T-cell (primary cell): ENCODE results near the gene TBC1D26. TPM values are rescaled to one million over a fixed set of nuclear protein-coding genes. Genes with fewer than 3 reads are reported as not detected.
A peak's percentile ranks its signal among the peaks of the same experiment; 100 is the strongest.
"Not testable (repeated sequence)": the region's sequence is repeated elsewhere in the genome, so short reads cannot be mapped to it uniquely, and the experiment has no call there.

Experiments used
- ATAC-seq, 4 experiments: fragments of 200-7000 bp in 3 of 4; fragments of 150-1000 bp in 1 of 4; cut with Tn5 transposase; replicated peaks in 1 of 4; 1 replicate in 3 of 4; 2 replicates in 1 of 4; pipeline ENCODE4 v1.10.0; 2021; ENCODE audit warnings: moderate library complexity in 3 of 4, mild to moderate bottlenecking in 2 of 4, moderate number of reproducible peaks in 1 of 4
- CTCF ChIA-PET, 2 donors: fragments of 300-600 bp; sonication (Branson Sonifier 250); formaldehyde crosslinking; loops; one replicate each; lab custom pipeline; 2022; ENCODE audit warnings: antibody characterized with exemption in 2 of 2; lab: Charles Lee
- POLR2A ChIA-PET, 2 donors: fragments of 300-600 bp; sonication (Branson Sonifier 250); formaldehyde crosslinking; loops; one replicate each; lab custom pipeline; 2022; ENCODE audit warnings: antibody characterized with exemption in 2 of 2; lab: Charles Lee
- DNase-seq, 35 experiments: peaks; one replicate each; pipeline versions ENCODE4 v3.0.0 to v3.0.0-alpha.2; 2013 to 2023
- H3K27ac ChIP-seq: one replicate; pipeline ENCODE4 v1.5.1; 2013; ENCODE audit warnings: low read length
- H3K27me3 ChIP-seq, 2 experiments: replicated peaks in 1 of 2; 1 replicate in 1 of 2; 2 replicates in 1 of 2; pipeline versions ENCODE4 v1.6.1 to v1.7.0; 2013; ENCODE audit warnings: low read length in 1 of 2, mixed read lengths in 1 of 2; ENCODE audit not compliant: control insufficient read depth in 2 of 2, insufficient read depth in 2 of 2; ENCODE audit errors: extremely low read depth in 1 of 2
- H3K36me3 ChIP-seq, 2 donors: 1 replicate in 1 of 2; 2 replicates in 1 of 2; pipeline versions ENCODE4 v1.6.1 to v1.7.0; 2013; ENCODE audit warnings: low read length in 1 of 2; ENCODE audit not compliant: control insufficient read depth in 2 of 2, insufficient read depth in 1 of 2; ENCODE audit errors: extremely low read depth in 1 of 2
- H3K4me1 ChIP-seq, 2 experiments: 1 replicate in 1 of 2; 2 replicates in 1 of 2; pipeline versions ENCODE4 v1.6.1 to v1.7.0; 2013; ENCODE audit warnings: low read length in 2 of 2, mixed read lengths in 1 of 2; ENCODE audit not compliant: insufficient read depth in 2 of 2, control insufficient read depth in 1 of 2; ENCODE audit errors: extremely low read depth in 1 of 2
- H3K4me3 ChIP-seq, 2 donors: 1 replicate in 1 of 2; 2 replicates in 1 of 2; pipeline versions ENCODE4 v1.5.1 to v1.7.0; 2013; ENCODE audit warnings: mild to moderate bottlenecking in 2 of 2, low read length in 1 of 2, moderate library complexity in 1 of 2; ENCODE audit not compliant: control insufficient read depth in 1 of 2; ENCODE audit errors: extremely low read depth in 1 of 2
- H3K9me3 ChIP-seq: 2 replicates; pipeline ENCODE4 v1.7.0; 2013
- H3K27ac Mint-ChIP-seq, 2 donors: one replicate each; pipeline ENCODE4 v1.8.0; 2020 to 2021; ENCODE audit warnings: mild to moderate bottlenecking in 2 of 2, mixed read lengths in 2 of 2
- H3K27me3 Mint-ChIP-seq, 2 donors: one replicate each; pipeline ENCODE4 v1.8.0; 2021 to 2022; ENCODE audit warnings: mixed read lengths in 2 of 2
- H3K36me3 Mint-ChIP-seq: one replicate; pipeline ENCODE4 v1.8.0; 2021; ENCODE audit warnings: mixed read lengths
- H3K4me1 Mint-ChIP-seq, 3 donors: one replicate each; pipeline ENCODE4 v1.8.0; 2020 to 2022; ENCODE audit warnings: mixed read lengths in 3 of 3, mild to moderate bottlenecking in 1 of 3
- H3K4me3 Mint-ChIP-seq, 3 donors: one replicate each; pipeline ENCODE4 v1.8.0; 2020 to 2022; ENCODE audit warnings: mild to moderate bottlenecking in 3 of 3, mixed read lengths in 3 of 3, moderate library complexity in 3 of 3
- H3K9me3 Mint-ChIP-seq, 3 donors: one replicate each; pipeline ENCODE4 v1.8.0; 2020 to 2022; ENCODE audit warnings: mixed read lengths in 3 of 3
- WGBS: methylation state at CpG from one replicate; pipeline ENCODE4 v1.1.5; 2013; ENCODE audit warnings: missing lambda C conversion rate; ENCODE audit not compliant: insufficient coverage; 5-methylcytosine and 5-hydroxymethylcytosine counted together
- total RNA-seq, 35 experiments: library from RNA in 6 of 35; stranded (reverse) in 6 of 35; fragments of 120-200 nt in 1 of 35; gene quantifications; one replicate each; pipeline versions ENCODE4 v1.2.1 to v1.2.4 and lab custom pipeline; 2013 to 2026

The TBC1D26 gene
- total RNA-seq, 5 donors from 2014 or later (not counting 1 experiment from before 2014, with no cell fraction given) = not detected

- Histone ChIP-seq H3K27me3 (peaks cover 2 to 16% of the 10 kb centered on the region in 2 experiments), H3K9me3 (no peaks in the 10 kb centered on the region), H3K27ac (no peak overlapping the region), H3K36me3 (no peaks in the 10 kb centered on the region), H3K4me1 (peaks cover 0 to 6% of the 10 kb centered on the region in 2 experiments), H3K4me3 (no peak overlapping the region)
- ATAC-seq = no peak
- no peak for DNase-seq
- ChIA-PET POLR2A (interaction anchor here in 1 of 2 donors (0.7 kb wide), 1 partner anchor 381 kb away, joined by 3 read pairs; no protein-coding TSS in a partner anchor), CTCF (no interaction called here)
- peaks cover 0 to 5% (median 1%) of the 10 kb centered on the region in 3 donors for H3K4me1 Mint-ChIP-seq
- no peak overlapping the region for H3K27ac Mint-ChIP-seq
- H3K9me3 Mint-ChIP-seq = peaks cover 2 to 31% (median 18%) of the 10 kb centered on the region in 3 donors
- H3K27me3 Mint-ChIP-seq = peaks cover 42 to 47% of the 10 kb centered on the region in 2 donors
- H3K36me3 Mint-ChIP-seq = peaks cover 9% of the 10 kb centered on the region
- H3K4me3 Mint-ChIP-seq = no peak overlapping the region
Observed at GRCh38 chr17:15780188-15780587, 48.1 kb downstream of the TBC1D26 start.

DNA sequence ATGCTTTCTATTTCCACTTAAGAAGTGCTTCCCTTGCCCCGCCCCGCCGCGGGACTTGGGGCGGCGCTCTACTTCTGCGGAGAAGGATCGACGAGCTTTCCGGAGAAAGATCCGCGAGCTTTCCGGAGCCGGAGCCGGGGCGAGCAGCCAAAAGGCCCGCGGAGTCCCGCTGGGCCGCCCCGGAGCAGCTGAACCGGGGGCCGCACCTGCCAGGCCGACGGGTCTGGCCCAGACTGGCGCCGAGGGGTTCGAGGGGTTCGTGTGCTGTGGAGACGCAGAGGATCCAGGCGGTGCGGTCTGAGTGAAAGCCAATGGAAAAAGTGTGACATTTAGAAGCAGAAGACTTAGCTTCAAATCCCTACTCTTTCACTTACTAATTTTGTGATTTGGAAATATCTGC lies 50.8 kb downstream of the TBC1D26 start:
- DNase-seq = peak in 16 of 35 experiments; percentile 1 to 30 (median 7)
- Histone ChIP-seq H3K27ac (no peak overlapping the region), H3K36me3 (no peaks in the 10 kb centered on the region), H3K27me3 (peaks cover 2 to 16% of the 10 kb centered on the region in 2 experiments), H3K4me3 (no peak overlapping the region), H3K4me1 (peaks cover 0 to 6% of the 10 kb centered on the region in 2 experiments), H3K9me3 (no peaks in the 10 kb centered on the region)
- peak in 3 of 4 experiments; percentile 24 to 48 (median 26) for ATAC-seq
- CTCF ChIA-PET = no interaction called here
- H3K9me3 Mint-ChIP-seq = peaks cover 2 to 12% (median 8%) of the 10 kb centered on the region in 3 donors
- H3K4me3 Mint-ChIP-seq = peak overlapping the region in 2 of 3 donors; percentile 13
- POLR2A ChIA-PET = no interaction called here
- H3K4me1 Mint-ChIP-seq = peaks cover 0 to 7% (median 6%) of the 10 kb centered on the region in 3 donors
- WGBS = 11% methylated on average over 12 of the region's 32 CpGs
- H3K27ac Mint-ChIP-seq = no peak overlapping the region
- H3K27me3 Mint-ChIP-seq = peaks cover 45 to 51% of the 10 kb centered on the region in 2 donors
- peaks cover 9% of the 10 kb centered on the region for H3K36me3 Mint-ChIP-seq

DNA sequence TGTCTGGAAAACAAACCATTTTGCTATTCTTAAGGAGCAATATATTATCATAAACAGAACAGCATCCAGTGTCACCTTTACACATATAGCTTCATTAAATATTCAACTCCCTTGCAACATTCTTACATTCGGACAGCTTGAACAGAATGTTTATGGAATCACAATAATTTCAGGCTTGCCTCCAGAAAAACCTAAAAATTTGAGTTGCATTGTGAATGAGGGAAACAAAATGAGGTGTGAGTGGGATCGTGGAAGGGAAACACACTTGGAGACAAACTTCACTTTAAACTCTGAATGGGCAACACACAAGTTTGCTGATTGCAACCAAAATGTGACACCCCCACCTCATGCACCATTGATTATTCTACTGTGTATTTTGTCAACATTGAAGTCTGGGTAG lies 51.4 kb downstream of the TBC1D26 start:
- no peak overlapping the region for H3K27ac Mint-ChIP-seq
- ATAC-seq = no peak
- H3K4me1 Mint-ChIP-seq = peaks cover 0 to 7% (median 6%) of the 10 kb centered on the region in 3 donors
- DNase-seq = no peak
- Histone ChIP-seq H3K27me3 (peaks cover 2 to 16% of the 10 kb centered on the region in 2 experiments), H3K27ac (no peak overlapping the region), H3K4me1 (peaks cover 0 to 6% of the 10 kb centered on the region in 2 experiments), H3K9me3 (no peaks in the 10 kb centered on the region), H3K4me3 (no peak overlapping the region), H3K36me3 (no peaks in the 10 kb centered on the region)
- H3K36me3 Mint-ChIP-seq = peaks cover 7% of the 10 kb centered on the region
- peaks cover 41 to 51% of the 10 kb centered on the region in 2 donors for H3K27me3 Mint-ChIP-seq
- CTCF ChIA-PET = no interaction called here
- no CpG with 5 or more reads among the region's 2 CpGs for WGBS
- POLR2A ChIA-PET = no interaction called here
- peaks cover 0 to 10% (median 8%) of the 10 kb centered on the region in 3 donors for H3K9me3 Mint-ChIP-seq
- no peak overlapping the region for H3K4me3 Mint-ChIP-seq

GRCh38 chr17:15784351-15784750 lies 52.3 kb downstream of the TBC1D26 start:
- H3K36me3 Mint-ChIP-seq, POLR2A ChIA-PET, H3K4me3 ChIP-seq, H3K4me3 Mint-ChIP-seq, H3K9me3 Mint-ChIP-seq, H3K27ac Mint-ChIP-seq, CTCF ChIA-PET, ATAC-seq, H3K9me3 ChIP-seq, DNase-seq, H3K4me1 ChIP-seq, H3K27ac ChIP-seq, H3K36me3 ChIP-seq, H3K4me1 Mint-ChIP-seq: not testable (repeated sequence)
- H3K27me3 ChIP-seq = peaks cover 2 to 10% of the 10 kb centered on the region in 2 experiments
- WGBS = no CpG with 5 or more reads among the region's 2 CpGs
- H3K27me3 Mint-ChIP-seq = peaks cover 40 to 51% of the 10 kb centered on the region in 2 donors

DNA sequence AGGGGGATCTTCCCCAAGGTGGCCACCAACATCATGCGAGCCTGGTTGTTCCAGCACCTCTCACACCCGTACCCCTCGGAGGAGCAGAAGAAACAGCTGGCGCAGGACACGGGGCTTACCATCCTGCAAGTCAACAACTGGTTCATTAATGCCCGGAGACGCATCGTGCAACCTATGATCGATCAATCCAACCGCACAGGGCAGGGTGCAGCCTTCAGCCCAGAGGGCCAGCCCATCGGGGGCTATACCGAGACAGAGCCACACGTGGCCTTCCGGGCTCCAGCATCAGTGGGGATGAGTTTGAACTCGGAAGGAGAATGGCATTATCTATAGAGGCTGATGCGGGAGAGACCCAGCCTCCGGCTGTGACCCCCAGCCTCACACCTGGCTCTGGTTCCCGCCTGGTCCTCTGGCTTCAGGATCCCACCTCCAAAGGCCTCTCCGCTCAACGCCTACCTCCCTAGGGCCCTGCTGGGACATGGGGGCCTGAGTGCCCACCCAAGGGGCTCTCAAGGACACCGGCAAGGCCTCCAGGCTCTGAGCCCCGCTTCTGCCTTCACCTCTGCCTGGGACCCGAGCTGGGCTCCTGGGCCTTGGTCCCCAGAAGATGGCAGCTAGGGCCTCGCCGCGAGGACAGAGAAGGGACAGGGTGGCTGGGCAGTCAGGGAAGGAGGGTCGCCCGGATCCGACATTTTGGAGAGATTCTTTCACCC lies 55.4 kb downstream of the TBC1D26 start:
- H3K27me3 ChIP-seq, H3K4me1 Mint-ChIP-seq, POLR2A ChIA-PET, DNase-seq, H3K27ac ChIP-seq, CTCF ChIA-PET, H3K36me3 ChIP-seq, H3K4me3 Mint-ChIP-seq, H3K36me3 Mint-ChIP-seq, H3K9me3 Mint-ChIP-seq, H3K9me3 ChIP-seq, H3K4me1 ChIP-seq, H3K4me3 ChIP-seq, ATAC-seq, H3K27ac Mint-ChIP-seq: not testable (repeated sequence)
- 96% methylated on average over 11 of the region's 29 CpGs for WGBS
- H3K27me3 Mint-ChIP-seq = peaks cover 23 to 33% of the 10 kb centered on the region in 2 donors

- H3K36me3 ChIP-seq, H3K4me3 ChIP-seq, H3K36me3 Mint-ChIP-seq, H3K27ac ChIP-seq, CTCF ChIA-PET, ATAC-seq, DNase-seq, H3K27ac Mint-ChIP-seq, H3K4me3 Mint-ChIP-seq, POLR2A ChIA-PET, H3K27me3 ChIP-seq, H3K9me3 ChIP-seq, H3K4me1 Mint-ChIP-seq, H3K9me3 Mint-ChIP-seq, H3K4me1 ChIP-seq: not testable (repeated sequence)
- no CpG with 5 or more reads among the region's 2 CpGs for WGBS
- H3K27me3 Mint-ChIP-seq = peaks cover 21 to 27% of the 10 kb centered on the region in 2 donors
Observed at GRCh38 chr17:15788365-15788764, 56.3 kb downstream of the TBC1D26 start.
